ENCODE data around the gene SF3B1. TPM values are rescaled to one million over a fixed set of nuclear protein-coding genes. Genes with fewer than 3 reads are reported as not detected.
A peak's percentile ranks its signal among the peaks of the same experiment; 100 is the strongest.
"Not testable (repeated sequence)": the region's sequence is repeated elsewhere in the genome, so short reads cannot be mapped to it uniquely, and the experiment has no call there.

Gene SF3B1, protein sequence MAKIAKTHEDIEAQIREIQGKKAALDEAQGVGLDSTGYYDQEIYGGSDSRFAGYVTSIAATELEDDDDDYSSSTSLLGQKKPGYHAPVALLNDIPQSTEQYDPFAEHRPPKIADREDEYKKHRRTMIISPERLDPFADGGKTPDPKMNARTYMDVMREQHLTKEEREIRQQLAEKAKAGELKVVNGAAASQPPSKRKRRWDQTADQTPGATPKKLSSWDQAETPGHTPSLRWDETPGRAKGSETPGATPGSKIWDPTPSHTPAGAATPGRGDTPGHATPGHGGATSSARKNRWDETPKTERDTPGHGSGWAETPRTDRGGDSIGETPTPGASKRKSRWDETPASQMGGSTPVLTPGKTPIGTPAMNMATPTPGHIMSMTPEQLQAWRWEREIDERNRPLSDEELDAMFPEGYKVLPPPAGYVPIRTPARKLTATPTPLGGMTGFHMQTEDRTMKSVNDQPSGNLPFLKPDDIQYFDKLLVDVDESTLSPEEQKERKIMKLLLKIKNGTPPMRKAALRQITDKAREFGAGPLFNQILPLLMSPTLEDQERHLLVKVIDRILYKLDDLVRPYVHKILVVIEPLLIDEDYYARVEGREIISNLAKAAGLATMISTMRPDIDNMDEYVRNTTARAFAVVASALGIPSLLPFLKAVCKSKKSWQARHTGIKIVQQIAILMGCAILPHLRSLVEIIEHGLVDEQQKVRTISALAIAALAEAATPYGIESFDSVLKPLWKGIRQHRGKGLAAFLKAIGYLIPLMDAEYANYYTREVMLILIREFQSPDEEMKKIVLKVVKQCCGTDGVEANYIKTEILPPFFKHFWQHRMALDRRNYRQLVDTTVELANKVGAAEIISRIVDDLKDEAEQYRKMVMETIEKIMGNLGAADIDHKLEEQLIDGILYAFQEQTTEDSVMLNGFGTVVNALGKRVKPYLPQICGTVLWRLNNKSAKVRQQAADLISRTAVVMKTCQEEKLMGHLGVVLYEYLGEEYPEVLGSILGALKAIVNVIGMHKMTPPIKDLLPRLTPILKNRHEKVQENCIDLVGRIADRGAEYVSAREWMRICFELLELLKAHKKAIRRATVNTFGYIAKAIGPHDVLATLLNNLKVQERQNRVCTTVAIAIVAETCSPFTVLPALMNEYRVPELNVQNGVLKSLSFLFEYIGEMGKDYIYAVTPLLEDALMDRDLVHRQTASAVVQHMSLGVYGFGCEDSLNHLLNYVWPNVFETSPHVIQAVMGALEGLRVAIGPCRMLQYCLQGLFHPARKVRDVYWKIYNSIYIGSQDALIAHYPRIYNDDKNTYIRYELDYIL
- 276 and 292 TPM in 2 replicates for total RNA-seq (2014; rRNA removed; shearing (Covaris generic))

DNA sequence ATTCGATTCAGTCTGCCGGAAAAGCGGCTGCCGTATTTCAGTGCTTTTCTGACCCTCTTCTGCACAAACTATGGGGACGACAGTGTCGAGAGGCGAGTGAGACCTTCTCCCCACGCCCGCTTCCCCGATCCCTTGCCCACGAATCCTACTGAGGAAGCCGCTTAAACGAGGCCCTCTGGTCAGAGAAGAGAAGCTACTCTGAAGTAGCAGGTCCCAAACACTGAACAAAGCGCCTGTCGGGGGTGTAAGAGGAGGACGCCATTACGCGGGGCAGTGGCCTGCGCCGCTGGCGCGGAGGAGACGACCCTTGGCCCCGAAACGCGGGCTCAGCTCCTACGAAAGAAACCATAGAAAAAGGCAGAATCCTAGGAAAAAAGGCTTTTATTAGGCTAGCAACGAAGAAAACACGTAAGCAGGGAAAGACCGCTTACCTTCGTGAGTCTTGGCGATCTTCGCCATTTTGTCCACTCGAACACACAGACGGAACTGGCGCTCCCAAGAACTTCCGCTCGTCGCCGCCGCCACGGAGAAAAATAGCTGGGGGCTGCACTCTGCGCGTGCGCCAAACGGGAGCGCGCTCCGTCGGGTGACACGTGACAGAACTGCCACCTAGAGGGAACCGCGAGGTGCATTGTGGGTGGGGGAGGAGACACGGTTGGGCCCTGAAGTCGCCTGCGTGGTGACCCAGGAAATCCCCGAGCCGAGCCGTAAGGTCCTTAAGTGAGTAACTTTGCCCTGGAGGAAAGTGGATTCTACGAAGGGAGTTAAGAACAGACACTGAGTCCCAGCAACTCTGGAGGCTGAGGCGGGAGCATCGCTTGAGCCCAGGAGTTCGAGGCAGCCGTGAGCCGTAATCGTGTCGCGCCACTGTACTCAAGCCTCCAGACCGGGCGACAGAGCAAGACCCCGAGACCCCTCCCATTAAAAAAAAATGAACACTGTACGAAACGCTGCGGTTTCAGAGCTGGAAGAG, at the start of gene SF3B1:
Gene SF3B1, minus strand, starts transcription at position 488 of the 973 bp plus-strand sequence. Its CDS starts 29 bp downstream, at position 459.
- Histone ChIP-seq H3K36me3 (no peaks in the 10 kb centered on the region; the same call in 1 of the 2 replicates), H3K4me1 (0 out of 2 replicates have a peak, but pooled peaks cover 5% of the 10 kb centered on the region), H3K4me3 (peak within 1 kb of the TSS; percentile 89), H3K27ac (peak within 1 kb of the TSS; percentile 96), H3K9me3 (replicated peaks) (no peaks in the 10 kb centered on the region), H3K27me3 (no peaks in the 10 kb centered on the region)
- peak; percentile 97 to 98 for DNase-seq

GRCh38 chr2:197484248-197484647, 49.4 kb upstream of the SF3B1 start:
- peaks cover 42% of the 10 kb centered on the region for H3K36me3 ChIP-seq

GRCh38 chr2:197480165-197481036, 45.6 kb upstream of the SF3B1 start:
- H3K4me3 ChIP-seq, result no peak overlapping the region
- DNase-seq, result no peak
- peaks cover 10% of the 10 kb centered on the region for H3K36me3 ChIP-seq
- no peak overlapping the region for H3K27ac ChIP-seq
- no peaks in the 10 kb centered on the region for H3K4me1 ChIP-seq
- H3K9me3 ChIP-seq (replicated peaks), result peaks cover 4% of the 10 kb centered on the region; the same call in 1 of the 2 replicates
- no peaks in the 10 kb centered on the region for H3K27me3 ChIP-seq

More at GRCh38 chr2:197484248-197484647, 49.4 kb upstream of the SF3B1 start:
- H3K4me3 ChIP-seq; H3K9me3 ChIP-seq (replicated peaks); H3K27me3 ChIP-seq; H3K4me1 ChIP-seq; H3K27ac ChIP-seq; DNase-seq: not testable (repeated sequence)

DNA sequence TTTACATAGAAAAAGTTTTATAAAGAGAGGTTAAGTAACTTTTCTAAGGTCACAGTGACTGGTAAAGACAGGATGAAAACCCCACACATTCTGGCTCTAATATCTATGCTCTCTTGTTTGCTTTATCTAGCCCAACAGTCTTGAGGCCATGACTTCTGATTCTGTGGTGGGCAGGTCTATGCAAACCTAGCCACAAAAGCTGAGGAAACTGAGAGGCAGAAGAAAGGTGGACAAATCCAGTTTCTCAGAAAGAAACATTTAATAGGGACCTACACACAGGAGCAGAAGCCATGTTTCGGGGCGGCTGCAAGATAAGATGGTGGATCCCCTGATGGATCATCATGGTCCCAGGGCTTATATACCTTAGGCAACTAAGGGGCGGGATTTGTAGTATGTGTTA, 43.0 kb upstream of the SF3B1 start:
- DNase-seq, result no peak
- H3K27me3 ChIP-seq, result no peaks in the 10 kb centered on the region
- no peak overlapping the region for H3K4me3 ChIP-seq
- no peak overlapping the region for H3K27ac ChIP-seq
- H3K9me3 ChIP-seq (replicated peaks), result no peaks in the 10 kb centered on the region
- H3K36me3 ChIP-seq, result peaks cover 16% of the 10 kb centered on the region
- H3K4me1 ChIP-seq, result no peaks in the 10 kb centered on the region

- no peaks in the 10 kb centered on the region for H3K4me1 ChIP-seq
- no peaks in the 10 kb centered on the region for H3K27me3 ChIP-seq
- no peak for DNase-seq
- no peaks in the 10 kb centered on the region for H3K9me3 ChIP-seq (replicated peaks)
- no peak overlapping the region for H3K4me3 ChIP-seq
- peaks cover 29% of the 10 kb centered on the region for H3K36me3 ChIP-seq
- H3K27ac ChIP-seq, result no peak overlapping the region
Measured at GRCh38 chr2:197472166-197472565, 37.3 kb upstream of the SF3B1 start.

- Histone ChIP-seq H3K9me3 (replicated peaks) (no peaks in the 10 kb centered on the region), H3K4me1 (no peaks in the 10 kb centered on the region), H3K27me3 (no peaks in the 10 kb centered on the region), H3K4me3 (no peak overlapping the region), H3K27ac (no peak overlapping the region), H3K36me3 (peaks cover 27% of the 10 kb centered on the region)
- DNase-seq, result no peak
Measured at GRCh38 chr2:197464175-197464574, 29.3 kb upstream of the SF3B1 start.

- no peak for DNase-seq
- Histone ChIP-seq H3K4me1 (no peaks in the 10 kb centered on the region), H3K27me3 (no peaks in the 10 kb centered on the region), H3K4me3 (no peak overlapping the region), H3K9me3 (replicated peaks) (no peaks in the 10 kb centered on the region), H3K27ac (no peak overlapping the region), H3K36me3 (peaks cover 20% of the 10 kb centered on the region)
Measured at GRCh38 chr2:197461057-197461456, 26.2 kb upstream of the SF3B1 start.

DNA sequence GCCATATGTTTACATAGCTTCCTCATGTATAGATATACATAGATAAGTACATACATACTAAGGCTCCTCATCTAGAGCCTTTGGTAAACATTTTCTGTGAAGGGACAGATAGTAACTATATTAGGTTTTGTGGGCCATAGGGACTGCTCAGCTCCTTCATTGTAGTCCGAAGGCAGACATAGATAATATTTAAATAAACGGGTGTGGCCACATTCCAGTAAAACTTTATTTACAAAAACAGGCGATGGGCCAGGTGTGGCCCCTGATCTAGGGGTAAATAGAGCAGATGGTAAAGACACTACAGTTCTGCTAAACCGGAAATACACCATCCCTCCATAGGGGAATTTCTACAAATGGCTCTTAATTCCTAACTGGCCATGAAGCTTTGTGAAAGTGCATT, 25.8 kb upstream of the SF3B1 start:
- no peak for DNase-seq
- Histone ChIP-seq H3K9me3 (replicated peaks) (no peaks in the 10 kb centered on the region), H3K27me3 (no peaks in the 10 kb centered on the region), H3K36me3 (peaks cover 20% of the 10 kb centered on the region), H3K4me1 (no peaks in the 10 kb centered on the region), H3K27ac (no peak overlapping the region), H3K4me3 (no peak overlapping the region)

DNA sequence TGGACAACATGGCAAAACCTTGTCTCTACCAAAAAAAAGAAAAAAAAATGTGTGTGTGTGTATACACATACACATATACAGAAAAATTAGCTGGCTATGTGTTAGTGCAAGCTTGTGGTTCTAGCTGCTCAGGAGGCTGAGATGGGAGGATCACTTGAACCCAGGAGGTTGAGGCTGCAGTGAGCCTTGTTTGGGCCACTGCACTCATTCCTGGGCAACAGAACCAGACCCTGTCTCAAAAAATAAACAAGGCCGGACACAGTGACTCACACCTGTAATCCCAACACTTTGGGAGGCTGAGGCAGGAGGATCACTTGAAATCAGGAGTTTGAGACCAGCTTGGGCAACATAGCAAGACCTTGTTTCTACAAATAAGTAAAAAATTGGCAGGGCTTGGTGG, 20.6 kb upstream of the SF3B1 start:
- DNase-seq, result no peak
- no peaks in the 10 kb centered on the region for H3K27me3 ChIP-seq
- H3K4me3 ChIP-seq, result no peak overlapping the region
- H3K4me1 ChIP-seq, result peaks cover 4% of the 10 kb centered on the region; the same call in 1 of the 2 replicates
- H3K27ac ChIP-seq, result no peak overlapping the region
- H3K9me3 ChIP-seq (replicated peaks), result no peaks in the 10 kb centered on the region
- H3K36me3 ChIP-seq, result peaks cover 3% of the 10 kb centered on the region

DNA sequence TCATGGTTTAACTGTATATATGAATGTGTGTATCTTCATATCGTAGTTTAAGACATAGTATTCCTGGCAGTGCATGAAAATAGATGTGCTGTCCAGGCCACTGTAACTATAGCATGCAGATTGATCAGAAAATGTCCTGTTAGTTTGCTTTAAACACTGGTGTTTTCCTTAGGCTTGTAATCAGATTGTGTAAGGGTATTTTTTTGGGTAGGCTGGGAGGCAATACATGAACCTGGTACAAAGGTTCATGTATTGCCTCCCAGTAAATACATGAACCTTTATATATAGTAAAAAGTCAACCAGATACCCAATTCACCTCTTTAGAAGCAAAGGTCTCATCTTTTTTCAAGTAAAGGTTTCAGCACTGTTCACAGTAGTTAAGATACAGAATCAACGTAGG, 20.1 kb upstream of the SF3B1 start:
- no peaks in the 10 kb centered on the region for H3K27me3 ChIP-seq
- H3K9me3 ChIP-seq (replicated peaks), result no peaks in the 10 kb centered on the region
- H3K4me1 ChIP-seq, result peaks cover 4% of the 10 kb centered on the region; the same call in 1 of the 2 replicates
- H3K4me3 ChIP-seq, result peak overlapping the region; percentile 81
- H3K27ac ChIP-seq, result no peak overlapping the region
- peaks cover 2% of the 10 kb centered on the region; the same call in 1 of the 2 replicates for H3K36me3 ChIP-seq
- DNase-seq, result no peak

DNA sequence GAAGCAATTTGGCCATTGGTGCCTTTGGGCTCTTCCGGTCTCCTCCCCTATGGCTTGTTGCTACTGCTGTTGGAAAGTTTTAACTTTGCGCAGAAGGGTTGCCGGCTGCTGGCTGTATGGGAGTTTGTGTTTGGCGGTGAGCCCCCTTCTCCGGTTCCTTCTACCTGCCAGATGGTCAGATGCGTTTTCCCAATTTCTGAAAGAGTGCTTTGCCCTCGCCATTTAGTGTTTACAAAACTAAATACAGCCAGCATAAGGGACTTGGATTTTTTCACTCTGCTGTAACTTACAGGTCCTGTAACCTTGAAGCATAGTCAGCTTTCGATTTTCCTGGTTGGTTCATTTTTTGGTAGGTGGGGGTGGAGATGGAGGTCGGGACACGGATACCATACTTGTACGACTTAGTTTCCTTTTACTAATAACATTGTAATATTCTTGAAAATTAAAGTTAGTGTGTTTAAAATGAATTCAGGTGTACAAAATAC, 19.1 kb upstream of the SF3B1 start:
- DNase-seq, result no peak
- Histone ChIP-seq H3K4me3 (peak overlapping the region; percentile 81), H3K36me3 (0 out of 2 replicates have a peak, but pooled peaks cover 2% of the 10 kb centered on the region), H3K9me3 (replicated peaks) (no peaks in the 10 kb centered on the region), H3K27me3 (no peaks in the 10 kb centered on the region), H3K27ac (peak overlapping the region; percentile 78), H3K4me1 (peaks cover 4% of the 10 kb centered on the region; the same call in 1 of the 2 replicates)

DNA sequence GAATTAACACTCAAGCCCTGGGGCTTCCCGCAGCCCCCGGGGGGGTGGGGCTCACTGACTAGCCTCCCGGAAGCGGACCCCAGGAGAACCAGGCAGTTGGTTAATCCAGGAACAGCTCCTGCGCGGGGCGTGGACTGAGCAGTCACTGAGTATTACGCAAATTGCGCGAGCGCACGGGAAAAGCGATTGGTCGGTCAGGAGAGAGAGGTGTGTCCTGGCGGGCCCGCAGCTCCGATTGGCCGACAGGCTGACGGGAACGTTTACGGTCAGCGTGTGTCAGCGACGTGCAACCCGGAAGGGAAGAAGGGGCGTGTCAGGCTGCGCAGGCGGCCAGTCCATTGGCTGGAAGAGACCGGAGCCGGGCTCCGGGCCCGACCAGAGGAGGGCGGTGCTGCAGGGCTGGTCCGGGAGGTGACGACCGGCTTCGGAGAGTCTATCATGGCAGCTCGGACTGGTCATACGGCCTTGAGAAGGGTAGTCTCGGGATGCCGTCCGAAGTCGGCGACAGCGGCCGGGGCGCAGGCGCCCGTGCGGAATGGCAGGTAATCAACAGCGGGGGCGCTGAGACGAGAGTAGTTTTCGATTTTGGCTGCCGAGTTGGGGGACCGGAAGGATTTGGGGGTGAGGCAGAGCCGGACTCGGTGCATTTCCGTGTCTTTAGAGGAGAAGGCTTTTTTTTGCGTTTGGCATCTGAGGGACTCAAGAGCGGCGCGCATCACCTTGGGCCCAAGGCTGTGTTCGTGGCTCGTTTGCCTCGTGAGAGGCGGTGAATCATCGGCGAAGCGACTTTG, 18.5 kb upstream of the SF3B1 start, which contains the start of gene COQ10B:
Gene COQ10B, plus strand, starts transcription at position 430 of the 791 bp plus-strand sequence. Its CDS starts 9 bp downstream, at position 439.
- Histone ChIP-seq H3K9me3 (replicated peaks) (no peaks in the 10 kb centered on the region), H3K36me3 (0 out of 2 replicates have a peak, but pooled peaks cover 2% of the 10 kb centered on the region), H3K4me3 (peak within 1 kb of the TSS; percentile 81), H3K27ac (peak within 1 kb of the TSS; percentile 78), H3K4me1 (peaks cover 4% of the 10 kb centered on the region; the same call in 1 of the 2 replicates), H3K27me3 (no peaks in the 10 kb centered on the region)
- DNase-seq, result peak; percentile 98 to 99
